Activated CD8-positive, alpha-beta T cell treated with anti-CD3 and anti-CD28 coated beads for 36 hours (primary cell): ENCODE results near the gene PLAC9. TPM values are rescaled to one million over a fixed set of nuclear protein-coding genes. Genes with fewer than 3 reads are reported as not detected.

ENCODE experiments used
- ATAC-seq: fragments of 200-7000 bp; cut with Tn5 transposase; one replicate; pipeline ENCODE4 v1.10.0; 2021; ENCODE audit warnings: mild to moderate bottlenecking, moderate library complexity
- CTCF ChIA-PET: fragments of 350-600 bp; sonication (Branson Sonifier 250); formaldehyde crosslinking; loops from one replicate; lab custom pipeline; 2021; ENCODE audit warnings: antibody characterized with exemption; lab: Charles Lee
- POLR2A ChIA-PET: fragments of 350-600 bp; sonication (Branson Sonifier 250); formaldehyde crosslinking; loops from one replicate; lab custom pipeline; 2021; ENCODE audit warnings: antibody characterized with exemption; lab: Charles Lee
- DNase-seq: peaks from one replicate; pipeline ENCODE4 v3.0.0-alpha.2; 2020
- H3K27ac Mint-ChIP-seq: one replicate; pipeline ENCODE4 v1.8.0; 2021; ENCODE audit warnings: mild to moderate bottlenecking, mixed read lengths
- H3K27me3 Mint-ChIP-seq: one replicate; pipeline ENCODE4 v1.8.0; 2021; ENCODE audit warnings: mixed read lengths
- H3K36me3 Mint-ChIP-seq: one replicate; pipeline ENCODE4 v1.8.0; 2021; ENCODE audit warnings: low read depth, mixed read lengths
- H3K4me1 Mint-ChIP-seq: one replicate; pipeline ENCODE4 v1.8.0; 2021; ENCODE audit warnings: low read depth, mixed read lengths
- H3K4me3 Mint-ChIP-seq: one replicate; pipeline ENCODE4 v1.8.0; 2021; ENCODE audit warnings: mild to moderate bottlenecking, moderate library complexity, mixed read lengths
- H3K9me3 Mint-ChIP-seq: one replicate; pipeline ENCODE4 v1.8.0; 2021; ENCODE audit warnings: mixed read lengths
- CTCF ChIP-seq: fragments of 200-600 bp; IDR thresholded peaks from one replicate; pipeline ENCODE4 v1.8.0; 2022; ENCODE audit warnings: antibody characterized with exemption, mild to moderate bottlenecking
- intact Hi-C: fragments of 100-400 bp; cut with micrococcal nuclease; formaldehyde crosslinking; loops from one replicate; pipeline ENCODE4 v1.10.0; 2022
- total RNA-seq, 2 experiments: library from RNA; stranded (reverse); gene quantifications; one replicate each; pipeline ENCODE4 v1.2.3, GENCODE V29; 2021

PLAC9 gene
- total RNA-seq, 2 experiments from 2014 or later, result not detected

- DNase-seq (no peak), ATAC-seq (no peak)
- Mint-ChIP-seq H3K9me3 (no peaks in the 10 kb centered on the region), H3K4me3 (no peak overlapping the region), H3K27ac (no peak overlapping the region), H3K36me3 (no peaks in the 10 kb centered on the region), H3K4me1 (peaks cover 6% of the 10 kb centered on the region), H3K27me3 (peaks cover 3% of the 10 kb centered on the region)
- ChIA-PET POLR2A (no interaction called here), CTCF (interaction anchor here (0.7 kb wide), 1 partner anchor 121 kb away, joined by 3 read pairs; no protein-coding TSS in a partner anchor)
- intact Hi-C loops, result loop anchor here (10.0 kb wide), 1 partner anchor 84 kb away; no protein-coding TSS in a partner anchor
- TF ChIP-seq CTCF, result no peak
Measured at GRCh38 chr10:80139265-80139664, 6.7 kb downstream of the PLAC9 start.

- ChIA-PET CTCF (interaction anchor here (2.0 to 2.4 kb wide), 2 partner anchors 82 to 121 kb away, joined by 7 to 13 read pairs; no protein-coding TSS in a partner anchor), POLR2A (interaction anchor here (1.1 kb wide), 1 partner anchor 45 kb away, joined by 3 read pairs; no protein-coding TSS in a partner anchor)
- H3K9me3 Mint-ChIP-seq, result no peaks in the 10 kb centered on the region
- peaks cover 3% of the 10 kb centered on the region for H3K27me3 Mint-ChIP-seq
- intact Hi-C loops, result no loop called here
- TF ChIP-seq CTCF, result no peak
- peaks cover 14% of the 10 kb centered on the region for H3K4me1 Mint-ChIP-seq
- no peak for ATAC-seq
- H3K27ac Mint-ChIP-seq, result no peak overlapping the region
- no peaks in the 10 kb centered on the region for H3K36me3 Mint-ChIP-seq
- no peak overlapping the region for H3K4me3 Mint-ChIP-seq
- DNase-seq, result no peak
Measured at GRCh38 chr10:80140251-80140650, 7.7 kb downstream of the PLAC9 start.

GRCh38 chr10:80141696-80142460 lies 9.3 kb downstream of the PLAC9 start:
- Mint-ChIP-seq H3K4me3 (no peak overlapping the region), H3K27ac (no peak overlapping the region), H3K27me3 (peaks cover 3% of the 10 kb centered on the region), H3K36me3 (peaks cover under 1% of the 10 kb centered on the region), H3K4me1 (peaks cover 18% of the 10 kb centered on the region), H3K9me3 (no peaks in the 10 kb centered on the region)
- ATAC-seq, result no peak
- no peak for TF ChIP-seq CTCF
- no peak for DNase-seq
- ChIA-PET CTCF (interaction anchor here (0.6 to 4.2 kb wide), 9 partner anchors 12 to 119 kb away, joined by 3 to 114 read pairs (median 13); no protein-coding TSS in a partner anchor), POLR2A (no interaction called here)
- intact Hi-C loops, result no loop called here

GRCh38 chr10:80144067-80144695 lies 11.7 kb downstream of the PLAC9 start:
- peak; percentile 61 for TF ChIP-seq CTCF
- DNase-seq (peak; percentile 39), ATAC-seq (peak; percentile 64)
- intact Hi-C loops, result loop anchor here (1.0 kb wide), 1 partner anchor 78 kb away; no protein-coding TSS in a partner anchor
- CTCF ChIA-PET, result interaction anchor here (0.6 to 4.2 kb wide), 31 partner anchors 7 to 281 kb away, joined by 3 to 114 read pairs (median 5); partner anchors contain the start of gene TMEM254
- Mint-ChIP-seq H3K27me3 (no peaks in the 10 kb centered on the region), H3K9me3 (peaks cover 4% of the 10 kb centered on the region), H3K4me3 (peak overlapping the region; percentile 63), H3K36me3 (peaks cover 7% of the 10 kb centered on the region), H3K4me1 (peaks cover 18% of the 10 kb centered on the region), H3K27ac (no peak overlapping the region)
- POLR2A ChIA-PET, result interaction anchor here (0.7 to 1.9 kb wide), 6 partner anchors 11 to 78 kb away, joined by 3 to 10 read pairs (median 4); partner anchors contain the start of gene PLAC9
